Effector CD4-positive, alpha-beta T cell (primary cell): ENCODE data around the gene OR2F2.

Experiments used
- DNase-seq: peaks from one replicate; pipeline ENCODE4 v3.0.0-alpha.2; 2020

Gene OR2F2

DNA sequence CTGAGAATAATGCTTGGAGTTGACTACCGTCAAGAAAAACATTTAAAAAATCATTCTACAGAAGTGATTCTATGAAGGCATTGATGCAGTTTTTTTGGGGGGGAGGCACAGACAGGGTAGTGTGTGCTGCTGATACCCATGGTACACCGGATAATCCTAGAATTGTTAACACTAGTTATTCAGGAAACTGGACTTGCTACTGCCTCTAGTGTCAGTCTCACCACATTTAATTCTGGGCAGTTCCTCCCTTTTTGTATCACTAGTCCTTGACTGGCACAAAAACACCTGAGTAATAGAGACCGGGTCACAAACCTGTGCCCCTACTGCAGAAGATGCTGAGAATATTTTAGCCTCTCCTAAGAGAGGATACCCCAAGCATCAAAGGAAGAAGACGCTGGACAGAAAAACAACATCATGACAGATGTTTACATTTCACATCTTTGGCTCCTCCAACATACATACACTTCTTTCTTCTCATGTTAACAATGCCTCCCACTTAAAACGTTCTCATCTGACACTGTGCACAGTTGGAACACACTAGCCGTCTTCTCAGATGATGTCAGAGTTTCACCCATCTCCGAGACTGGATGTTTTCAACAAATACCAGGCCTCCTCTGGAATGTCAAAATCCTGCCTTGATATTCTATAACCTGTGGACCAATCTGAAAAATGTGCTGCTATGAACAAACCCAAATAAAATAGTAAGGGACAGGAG, 19.9 kb upstream of the OR2F2 start:
- no peak for DNase-seq

DNA sequence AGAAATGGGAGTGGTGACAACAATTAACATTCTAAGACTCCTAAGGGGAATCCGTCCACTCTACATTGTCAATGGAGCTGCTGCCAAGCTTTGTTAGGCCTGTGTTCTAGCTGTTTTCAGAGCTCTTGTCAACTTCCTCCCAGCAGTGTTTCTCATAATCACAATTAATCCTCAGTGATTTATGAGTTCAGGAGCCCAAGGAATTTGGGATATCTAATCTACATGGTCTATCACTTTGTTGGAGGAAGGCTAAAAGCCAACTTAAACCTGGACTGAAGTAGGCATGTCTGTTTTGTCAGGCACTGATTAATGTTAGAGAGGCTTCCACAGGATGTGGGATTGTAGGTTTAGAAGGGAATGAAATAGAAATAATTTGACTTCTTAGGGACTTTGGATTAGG, 10.2 kb upstream of the OR2F2 start:
- no peak for DNase-seq

DNA sequence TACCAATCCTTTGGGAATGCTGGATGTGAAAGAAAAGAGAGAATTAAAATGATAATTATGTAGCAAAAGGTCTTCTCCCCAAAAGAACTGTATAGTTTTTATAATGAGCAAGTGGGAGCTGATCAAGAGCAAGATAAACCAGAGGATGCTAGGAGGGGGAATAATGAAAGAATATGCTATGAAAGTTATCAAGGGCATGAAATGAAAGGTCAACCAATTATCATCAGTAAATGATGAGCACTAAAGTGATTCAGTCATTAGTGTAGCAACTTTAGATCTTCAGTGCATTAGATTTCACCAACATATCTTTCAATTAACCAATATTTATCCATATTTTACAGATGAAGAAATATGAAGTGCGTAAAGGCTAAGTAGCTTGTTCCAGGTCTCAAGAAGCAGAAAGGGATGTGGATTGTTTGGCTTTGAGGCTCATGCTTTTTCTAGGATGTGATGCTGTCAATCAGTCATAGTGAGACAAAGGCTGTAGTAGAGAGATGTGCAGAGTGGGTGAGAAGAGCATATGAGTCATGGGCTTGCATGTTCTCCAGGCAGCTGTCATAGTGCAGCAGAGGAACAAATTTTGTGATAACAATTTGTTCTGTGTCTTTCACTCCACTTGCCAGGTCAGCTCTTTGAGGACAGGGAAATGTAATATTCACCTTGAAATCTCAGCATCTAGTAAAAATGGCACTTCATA, 5.7 kb upstream of the OR2F2 start:
- no peak for DNase-seq

DNA sequence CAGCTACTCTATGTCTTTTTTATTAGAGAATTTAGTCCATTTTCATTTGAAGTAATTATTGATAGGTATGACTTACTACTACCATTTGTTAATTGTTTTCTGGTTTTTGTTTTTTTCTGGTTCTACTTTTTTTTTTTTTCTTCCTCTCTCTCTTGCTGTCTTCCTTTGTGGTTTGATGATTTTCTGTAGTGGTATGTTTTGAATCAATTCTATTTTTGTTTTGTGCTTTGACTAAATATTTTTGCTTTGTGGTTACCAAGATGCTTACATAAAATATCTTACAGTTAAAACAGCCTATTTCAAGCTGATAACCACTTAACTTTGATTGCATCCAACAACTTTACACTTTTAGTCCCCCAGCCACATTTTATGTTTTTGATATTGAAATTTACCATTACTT, 3.3 kb upstream of the OR2F2 start:
- DNase-seq = no peak

DNA sequence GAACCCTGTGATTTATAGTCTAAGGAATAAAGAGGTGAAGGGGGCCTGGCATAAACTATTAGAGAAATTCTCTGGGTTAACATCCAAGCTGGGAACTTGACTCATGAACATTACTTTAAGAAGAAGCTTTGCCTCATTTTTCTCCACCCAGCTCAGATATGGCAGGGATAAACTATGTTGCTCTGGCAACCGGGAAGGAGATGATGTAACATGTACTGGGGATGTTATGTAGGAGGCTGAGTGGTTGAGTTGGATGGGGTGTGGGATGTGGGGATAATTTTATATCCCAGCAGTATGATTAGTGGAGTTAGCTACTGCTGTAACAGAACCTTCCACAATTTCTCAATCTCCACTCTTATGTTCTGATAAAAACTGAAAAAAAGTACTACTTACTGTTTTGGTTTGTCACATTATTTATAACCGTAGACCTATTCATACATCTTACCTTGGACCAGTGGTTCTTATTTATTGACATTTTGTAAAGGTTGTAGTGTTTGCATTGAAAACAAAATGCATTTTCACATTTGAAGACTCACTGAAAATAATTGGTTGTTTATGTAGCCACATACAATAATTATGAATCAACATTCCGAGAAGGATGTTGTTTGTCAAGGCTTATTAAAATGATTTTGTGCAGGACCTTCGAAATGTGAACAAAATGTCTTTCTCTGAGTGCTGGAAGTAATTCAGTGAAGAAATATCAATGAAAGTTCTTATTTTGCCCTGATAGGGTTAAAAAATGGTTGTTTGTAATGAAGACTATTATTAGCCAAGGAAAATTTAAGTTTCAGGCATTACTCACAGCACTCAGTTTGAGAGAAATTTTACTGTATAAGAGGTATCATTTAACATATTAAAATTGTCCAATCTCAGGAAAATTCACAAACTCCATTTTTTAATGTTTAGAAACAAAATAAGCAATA, 1.3 kb downstream of the OR2F2 start:
- no peak for DNase-seq

DNA sequence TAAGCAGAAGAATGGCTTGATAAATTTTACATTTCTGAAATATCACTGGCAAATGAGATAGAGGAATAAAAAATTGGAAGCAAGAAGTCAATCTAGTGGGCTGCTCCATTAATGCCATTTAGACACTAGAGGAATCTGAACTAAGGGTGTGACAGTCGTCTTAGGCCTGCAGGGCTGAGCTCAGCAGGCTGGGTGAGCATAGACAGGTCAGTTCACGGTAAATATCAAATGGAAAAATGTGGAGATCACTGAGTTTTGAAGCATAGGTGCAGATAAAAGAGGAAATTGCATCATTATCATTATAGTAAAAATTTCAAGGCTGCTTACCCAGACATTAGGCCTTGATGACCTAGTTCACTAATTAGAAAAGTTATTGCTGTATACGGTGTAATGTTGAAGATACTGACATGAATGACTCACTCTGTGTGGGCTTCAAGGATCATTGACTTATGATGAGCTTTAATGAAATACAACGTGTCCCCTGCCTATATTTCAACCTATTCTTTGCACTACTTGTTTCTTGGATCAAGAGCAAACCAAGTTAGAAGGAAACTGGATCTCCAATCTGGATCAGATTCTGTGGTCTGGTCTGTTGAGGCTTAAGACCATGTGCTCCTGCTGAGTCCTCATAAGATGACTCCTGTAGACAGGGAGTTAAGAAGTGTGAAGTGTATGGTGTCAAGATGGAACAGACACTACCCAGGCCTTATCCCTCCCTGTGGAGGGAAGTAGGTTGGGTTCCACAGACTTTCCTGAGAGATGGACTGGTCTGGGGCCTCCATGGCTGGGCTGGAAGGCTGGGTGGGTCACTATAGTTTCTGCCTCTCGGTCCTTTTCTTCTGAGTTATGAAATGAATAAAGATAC, 3.6 kb downstream of the OR2F2 start:
- DNase-seq = no peak

DNA sequence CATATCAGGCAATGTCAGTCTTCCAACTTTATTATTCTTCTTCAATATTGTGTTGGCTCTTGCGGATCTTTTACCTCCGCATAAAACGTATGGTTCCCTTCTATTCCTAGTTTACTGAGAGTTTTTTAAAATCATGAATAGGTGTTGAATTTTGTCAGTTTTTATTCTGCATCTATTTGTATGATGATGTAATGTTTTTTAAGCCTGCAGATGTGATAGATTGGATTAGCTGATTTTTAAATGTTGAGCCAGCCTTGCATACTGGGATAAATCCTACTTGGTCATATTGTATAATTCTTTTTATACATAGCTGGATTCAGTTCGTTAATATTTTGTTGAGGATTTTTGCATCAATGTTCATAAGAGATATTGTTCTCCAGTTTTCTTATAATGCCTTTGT, 10.4 kb downstream of the OR2F2 start:
- DNase-seq = no peak

DNA sequence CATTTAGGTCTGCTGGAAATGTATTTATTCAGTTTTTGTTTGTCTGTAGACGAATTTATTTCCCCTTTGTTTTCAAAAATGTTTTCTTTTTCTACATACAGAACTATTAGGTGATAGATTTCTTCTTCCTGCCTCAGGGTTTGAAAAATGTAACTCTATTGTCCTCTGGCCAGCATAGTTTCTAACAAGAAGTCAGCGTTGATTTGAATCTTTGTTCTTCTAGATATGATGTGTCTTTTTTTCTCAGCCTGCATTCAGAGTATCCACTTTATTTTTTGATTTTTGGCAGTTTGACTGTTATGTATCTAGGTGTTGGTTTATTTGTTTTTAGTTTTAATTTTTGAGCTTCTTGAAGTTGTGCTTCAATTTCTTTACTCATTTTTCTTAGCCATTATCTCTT, 12.1 kb downstream of the OR2F2 start:
- DNase-seq = no peak

DNA sequence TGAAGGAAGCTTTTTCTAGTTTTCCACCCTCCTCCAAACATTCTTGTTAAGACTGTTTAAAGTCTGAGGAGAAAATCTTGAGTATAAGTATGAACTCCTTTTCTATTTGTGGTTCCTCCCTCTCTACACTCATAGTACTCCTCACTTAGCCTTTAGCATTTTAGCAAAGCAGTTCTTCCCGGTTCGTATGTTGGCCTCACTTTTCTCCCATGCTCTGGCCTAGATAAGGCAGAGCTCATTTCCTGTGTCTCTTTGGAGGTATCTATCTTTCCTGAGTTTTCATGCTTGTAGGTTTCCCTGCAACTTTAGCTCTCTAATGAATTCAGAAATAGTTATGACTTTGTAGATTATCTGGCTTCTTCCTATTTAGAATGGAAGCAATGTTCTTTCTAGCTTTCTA, 13.7 kb downstream of the OR2F2 start:
- no peak for DNase-seq

DNA sequence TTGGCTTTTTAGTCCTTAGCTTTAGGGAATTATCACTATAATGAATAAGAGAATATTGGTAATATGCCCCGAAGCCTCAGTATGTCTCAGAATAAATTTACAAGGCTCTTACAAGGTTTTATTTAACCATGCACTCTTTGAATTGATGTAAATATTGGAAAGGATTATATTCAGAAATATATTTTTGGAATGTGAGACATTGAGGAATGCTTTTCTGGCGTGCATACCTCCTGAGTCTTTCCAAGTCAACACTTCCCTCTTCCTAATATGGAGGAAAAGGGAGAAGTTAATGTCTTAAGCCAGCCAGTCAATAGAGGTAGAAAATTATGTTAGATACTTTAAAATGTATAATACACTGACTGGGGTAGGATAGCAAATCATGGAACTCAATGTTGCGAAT, 18.4 kb downstream of the OR2F2 start:
- no peak for DNase-seq

DNA sequence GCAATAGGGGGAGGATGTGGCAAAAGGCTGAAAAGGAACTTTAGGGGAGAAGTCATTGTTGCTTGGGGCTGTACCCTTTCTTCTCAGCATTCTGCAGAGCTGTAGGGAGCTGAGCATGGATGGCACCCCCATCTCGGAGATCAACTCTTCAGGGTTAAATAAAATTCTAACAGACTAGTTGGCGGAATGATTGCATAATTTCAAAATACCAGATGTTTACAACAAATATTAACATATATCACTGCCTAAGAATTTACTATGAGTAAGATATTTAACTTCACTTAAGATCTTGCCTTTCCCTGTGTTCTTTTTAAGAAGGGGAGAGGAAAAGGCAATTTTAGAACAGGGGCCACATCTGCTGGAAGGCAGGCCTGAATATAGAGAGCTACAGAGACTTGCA, 19.1 kb downstream of the OR2F2 start:
- no peak for DNase-seq

DNA sequence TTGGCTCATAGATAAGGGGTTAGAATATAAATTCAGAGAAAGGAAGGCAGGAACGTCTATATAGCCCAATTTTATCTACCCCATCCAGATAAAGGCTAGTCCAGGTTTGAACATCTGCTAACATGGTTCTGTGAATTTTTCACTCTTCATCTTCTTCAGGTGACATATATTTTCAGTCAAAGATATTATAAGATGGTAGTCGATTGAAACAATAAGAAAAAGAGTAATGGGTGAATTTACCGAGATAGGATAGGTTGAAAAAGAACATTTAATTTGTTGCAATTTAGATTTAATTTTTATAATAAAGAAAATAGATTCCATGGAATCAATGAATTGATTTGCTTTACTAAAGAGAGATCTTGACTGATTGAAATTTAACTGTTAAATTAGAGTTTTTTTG, 19.5 kb downstream of the OR2F2 start, which contains the start of gene OR2F1:
OR2F1 (plus strand) TSS at position 301 of the 400 bp plus-strand sequence. CDS start 5,127 bp downstream, outside the sequence.
- DNase-seq = no peak

DNA sequence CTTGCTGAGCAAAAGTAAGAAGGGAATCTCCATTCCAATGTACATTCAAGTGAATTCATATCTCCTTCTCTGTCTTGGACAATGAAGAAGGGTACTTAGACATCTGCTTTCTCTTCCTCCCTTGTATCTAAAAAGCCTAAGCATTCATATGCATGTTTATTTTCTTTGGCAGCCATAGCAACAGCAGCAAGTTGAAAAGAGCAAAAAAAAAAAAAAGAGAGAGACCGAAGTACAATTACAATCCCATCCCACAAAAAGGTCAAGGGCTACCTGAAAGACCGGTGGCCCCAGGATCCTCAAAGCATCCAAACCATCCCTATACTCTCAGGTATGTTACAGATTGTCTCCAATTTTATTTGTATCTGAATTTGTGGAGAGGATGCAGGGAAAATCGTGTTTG, 23.7 kb downstream of the OR2F2 start:
- no peak for DNase-seq

DNA sequence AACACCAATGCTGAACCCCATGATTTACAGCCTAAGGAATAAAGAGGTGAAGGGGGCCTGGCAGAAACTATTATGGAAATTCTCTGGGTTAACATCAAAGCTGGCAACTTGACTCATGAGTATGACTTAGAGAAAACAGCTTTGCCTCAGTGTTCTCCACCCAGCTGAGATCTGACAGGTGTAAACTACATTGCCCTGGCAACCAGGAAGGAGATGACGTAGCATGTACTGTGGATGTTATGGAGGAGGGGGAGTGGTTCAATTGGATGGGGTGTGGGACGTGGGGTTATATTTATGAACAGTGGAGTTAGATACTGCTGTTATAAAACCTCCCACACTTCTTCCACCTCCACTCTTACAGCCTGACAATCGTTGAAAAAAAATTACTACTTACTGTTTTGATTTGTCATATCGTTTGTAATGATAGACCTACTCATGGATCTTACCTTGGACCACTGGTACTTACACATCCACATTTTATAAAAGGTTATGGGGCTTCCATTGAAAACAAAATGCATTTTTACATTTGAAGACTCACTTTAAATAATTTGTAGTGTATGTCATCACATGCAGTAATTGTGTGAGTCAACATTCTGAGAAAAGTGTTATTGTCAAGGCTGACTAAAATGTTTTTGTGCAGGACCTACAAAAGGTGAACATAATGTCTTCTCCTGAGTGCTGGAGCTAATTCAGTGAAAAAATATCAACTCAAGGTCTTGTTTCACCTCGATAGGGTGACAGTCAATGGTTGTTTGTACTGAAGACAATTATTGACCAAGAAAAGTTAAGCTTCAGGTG, 26.0 kb downstream of the OR2F2 start:
- DNase-seq = no peak

DNA sequence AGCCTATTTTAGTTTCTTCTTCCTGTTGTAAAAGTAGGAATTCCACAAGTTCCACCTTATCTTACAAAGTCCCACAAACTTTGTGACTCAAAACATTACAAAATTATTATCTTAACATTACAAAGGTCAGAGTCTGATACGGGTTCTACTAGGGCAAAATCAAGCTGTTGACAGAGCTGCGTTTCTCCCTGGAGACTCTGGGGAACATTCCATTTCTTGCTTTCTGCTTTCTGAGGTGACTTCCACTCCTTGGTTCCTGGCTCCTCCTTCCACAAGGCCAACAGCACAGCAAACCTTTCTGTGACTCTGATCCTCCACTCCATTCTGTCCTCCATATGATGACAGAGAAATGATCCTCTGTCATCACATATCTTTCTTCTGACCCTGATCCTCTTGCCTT, 30.2 kb downstream of the OR2F2 start:
- no peak for DNase-seq

DNA sequence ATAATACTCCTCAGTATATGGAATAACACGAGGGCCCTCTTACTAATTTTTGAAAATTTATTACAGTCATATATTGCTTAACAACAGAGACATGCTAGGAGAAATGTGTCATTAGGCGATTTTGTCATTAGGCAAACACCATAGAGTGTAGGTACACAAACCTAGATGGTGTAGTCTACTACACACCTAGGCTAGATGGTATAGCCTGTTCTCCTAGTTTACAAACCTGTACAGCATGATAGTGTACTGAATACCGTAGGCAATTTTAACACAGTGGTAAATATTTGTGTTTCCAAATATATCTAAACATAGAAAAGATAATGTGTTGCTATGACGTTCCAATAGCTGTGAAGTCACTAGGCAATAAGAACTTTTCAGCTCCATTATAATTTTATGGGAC, 32.4 kb downstream of the OR2F2 start:
- DNase-seq = no peak

DNA sequence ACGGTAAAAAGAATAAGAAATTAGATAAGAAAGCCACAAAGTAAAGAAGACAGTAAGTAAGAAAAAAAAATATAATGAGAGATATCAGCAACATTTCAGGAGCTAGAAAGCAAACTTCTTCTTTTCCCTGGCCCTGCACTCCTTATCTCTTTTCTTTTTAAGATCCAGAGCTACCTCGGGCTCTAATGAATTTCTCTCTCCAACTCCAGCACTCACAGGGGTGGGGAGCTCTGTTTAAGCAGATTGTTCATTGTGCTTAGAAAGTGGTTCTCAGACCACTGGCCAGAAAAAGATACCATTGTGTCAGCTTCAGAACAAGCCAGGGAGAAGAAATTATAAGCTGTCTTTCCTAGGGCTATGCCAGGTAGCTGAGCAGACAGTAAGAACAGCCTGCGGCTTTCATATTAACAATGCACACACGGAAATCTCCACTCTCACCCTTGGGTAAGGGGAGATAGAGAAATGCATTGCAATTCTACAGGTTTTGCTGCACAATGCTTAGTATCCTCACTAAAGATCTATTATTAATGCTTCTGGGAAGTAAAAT, 38.9 kb downstream of the OR2F2 start:
- no peak for DNase-seq

DNA sequence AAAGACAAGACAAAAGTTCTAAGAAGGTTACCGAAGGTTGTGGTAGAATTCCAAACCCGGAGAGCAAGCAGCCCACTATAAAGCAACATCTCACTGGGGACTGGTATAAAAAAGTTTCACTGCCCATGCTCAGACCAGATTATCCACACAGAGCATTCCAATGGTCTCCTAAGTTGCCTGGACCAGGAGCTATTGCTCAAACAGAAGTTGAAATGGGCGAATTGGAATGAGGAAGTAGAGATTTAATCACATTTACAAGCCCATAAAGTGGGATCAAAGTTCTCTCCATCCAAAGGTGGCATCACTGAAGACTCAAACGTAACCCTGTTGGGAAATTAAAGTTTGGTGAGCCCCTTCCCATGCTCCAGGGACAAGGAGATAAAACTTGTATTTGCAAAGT, 39.4 kb downstream of the OR2F2 start:
- no peak for DNase-seq

DNA sequence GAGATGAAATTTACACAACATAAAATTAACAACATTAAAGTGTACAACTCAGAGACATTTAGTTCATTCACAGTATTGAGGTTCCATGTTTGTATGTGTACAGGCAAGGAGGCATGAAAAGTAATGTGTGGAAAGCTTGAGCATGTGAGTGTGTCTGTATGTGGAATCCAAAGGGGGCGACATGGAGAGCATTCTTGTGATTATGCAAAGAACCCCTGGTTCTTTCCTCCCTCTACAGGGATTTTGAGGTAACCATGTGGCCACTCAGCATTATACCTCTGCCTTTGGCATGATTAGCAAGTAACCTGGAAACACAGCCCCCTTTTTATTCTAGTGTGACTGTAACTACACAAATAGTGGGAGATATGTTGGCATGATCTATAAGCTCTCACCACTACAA, 40.6 kb downstream of the OR2F2 start:
- DNase-seq = no peak

DNA sequence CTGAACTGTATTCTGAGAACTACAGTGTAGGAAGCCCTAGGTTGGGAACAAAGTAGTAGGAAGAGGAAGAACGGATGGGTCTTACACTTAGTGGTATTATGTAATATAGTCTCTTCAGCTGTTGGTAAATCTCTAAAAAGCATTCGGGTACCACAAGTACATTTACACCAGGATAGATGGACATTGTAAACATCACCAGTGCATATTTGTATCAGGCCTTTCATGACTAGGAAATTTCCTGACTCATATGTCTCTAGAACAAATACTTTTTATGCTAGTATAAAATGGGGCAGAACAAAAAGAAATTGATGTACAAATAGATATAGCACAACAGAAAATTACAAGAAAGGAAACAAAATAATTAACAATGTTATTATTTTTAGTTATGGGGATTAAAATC, 43.6 kb downstream of the OR2F2 start:
- no peak for DNase-seq

DNA sequence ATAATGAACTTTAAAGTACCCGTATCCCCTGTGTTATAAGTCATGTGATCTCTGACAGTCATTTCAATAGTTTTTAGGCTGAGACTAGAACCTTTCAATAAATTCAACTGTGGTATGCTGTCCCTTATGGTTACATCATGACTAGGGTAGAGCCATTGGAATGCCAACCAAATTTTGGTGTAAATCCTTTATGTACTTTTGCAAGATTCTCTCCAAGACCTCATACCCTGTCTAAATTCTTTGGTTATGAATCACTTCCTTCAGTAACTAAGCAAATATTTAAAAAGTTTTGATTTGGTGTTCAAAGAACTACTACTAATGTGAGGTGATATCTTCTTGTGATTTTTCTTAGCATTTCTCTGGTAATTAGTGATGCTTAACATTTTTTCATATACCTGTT, 44.3 kb downstream of the OR2F2 start:
- DNase-seq = no peak
